H7 (cell line): ENCODE results near the gene GJA10. TPM values are rescaled to one million over a fixed set of nuclear protein-coding genes. Genes with fewer than 3 reads are reported as not detected.
A peak's percentile ranks its signal among the peaks of the same experiment; 100 is the strongest.
"Not testable (repeated sequence)": the region's sequence is repeated elsewhere in the genome, so short reads cannot be mapped to it uniquely, and the experiment has no call there.

ENCODE experiments used
- DNase-seq: peaks from one replicate; pipeline ENCODE4 v3.0.0; 2012
- H3K27me3 ChIP-seq: 2 replicates; pipeline ENCODE4 v1.6.0; 2011; ENCODE audit warnings: mild to moderate bottlenecking, low read length; ENCODE audit not compliant: control insufficient read depth, insufficient read depth
- H3K36me3 ChIP-seq: replicated peaks from 2 replicates; pipeline ENCODE4 v1.5.1; 2011; ENCODE audit warnings: low read length; ENCODE audit not compliant: control insufficient read depth, insufficient read depth
- H3K4me3 ChIP-seq: 2 replicates; pipeline ENCODE4 v1.5.1; 2011; ENCODE audit warnings: low read depth, mild to moderate bottlenecking, control low read depth, low read length, moderate library complexity; ENCODE audit not compliant: insufficient read depth
- total RNA-seq: library from RNA; depleted of rRNA; stranded (reverse); fragments of >200 nt; shearing (Covaris generic); gene quantifications from 2 replicates; pipeline ENCODE4 v1.2.3, GENCODE V29; 2014

Gene GJA10
- total RNA-seq, 1 experiment from 2014 or later = 0.28 TPM

GRCh38 chr6:89890845-89891528 is 3.3 kb upstream of the GJA10 start:
- H3K36me3 ChIP-seq, H3K4me3 ChIP-seq, H3K27me3 ChIP-seq, DNase-seq: not testable (repeated sequence)

GRCh38 chr6:89892577-89892976 is 1.7 kb upstream of the GJA10 start:
- H3K27me3 ChIP-seq, H3K36me3 ChIP-seq, H3K4me3 ChIP-seq, DNase-seq: not testable (repeated sequence)

- peaks cover 3% of the 10 kb centered on the region; the same call in 1 of the 2 replicates for H3K27me3 ChIP-seq
- H3K4me3 ChIP-seq = no peak overlapping the region
- peak; percentile 69 for DNase-seq
- no peaks in the 10 kb centered on the region for H3K36me3 ChIP-seq
Measured at GRCh38 chr6:89895276-89895874, 1.1 kb downstream of the GJA10 start.

GRCh38 chr6:89910001-89910901 is 16.0 kb downstream of the GJA10 start:
- H3K36me3 ChIP-seq, H3K4me3 ChIP-seq, DNase-seq, H3K27me3 ChIP-seq: not testable (repeated sequence)

- no peaks in the 10 kb centered on the region for H3K27me3 ChIP-seq
- H3K4me3 ChIP-seq = no peak overlapping the region
- DNase-seq = no peak
- no peaks in the 10 kb centered on the region for H3K36me3 ChIP-seq
Measured at GRCh38 chr6:89910902-89911240, 16.6 kb downstream of the GJA10 start.

- DNase-seq = no peak
- Histone ChIP-seq H3K27me3 (no peaks in the 10 kb centered on the region), H3K36me3 (no peaks in the 10 kb centered on the region), H3K4me3 (no peak overlapping the region)
Measured at GRCh38 chr6:89916136-89916920, 22.1 kb downstream of the GJA10 start.

- no peak for DNase-seq
- Histone ChIP-seq H3K36me3 (no peaks in the 10 kb centered on the region), H3K4me3 (no peak overlapping the region), H3K27me3 (no peaks in the 10 kb centered on the region)
Measured at GRCh38 chr6:89917216-89917615, 22.9 kb downstream of the GJA10 start.

- Histone ChIP-seq H3K27me3 (no peaks in the 10 kb centered on the region), H3K4me3 (no peak overlapping the region), H3K36me3 (no peaks in the 10 kb centered on the region)
- DNase-seq = no peak
Measured at GRCh38 chr6:89917801-89918366, 23.6 kb downstream of the GJA10 start.

- DNase-seq = no peak
Measured at GRCh38 chr6:89921197-89921596, 26.9 kb downstream of the GJA10 start.

GRCh38 chr6:89921691-89922090 is 27.4 kb downstream of the GJA10 start:
- no peak for DNase-seq
- no peak overlapping the region for H3K4me3 ChIP-seq
- H3K36me3 ChIP-seq = no peaks in the 10 kb centered on the region
- no peaks in the 10 kb centered on the region for H3K27me3 ChIP-seq

More at GRCh38 chr6:89921197-89921596, 26.9 kb downstream of the GJA10 start:
- Histone ChIP-seq H3K36me3 (no peaks in the 10 kb centered on the region), H3K4me3 (no peak overlapping the region), H3K27me3 (no peaks in the 10 kb centered on the region)

GRCh38 chr6:89924231-89924630 is 30.0 kb downstream of the GJA10 start:
- Histone ChIP-seq H3K27me3 (no peaks in the 10 kb centered on the region), H3K4me3 (no peak overlapping the region), H3K36me3 (no peaks in the 10 kb centered on the region)
- no peak for DNase-seq

- no peaks in the 10 kb centered on the region for H3K36me3 ChIP-seq
- DNase-seq = no peak
- no peaks in the 10 kb centered on the region for H3K27me3 ChIP-seq
- H3K4me3 ChIP-seq = no peak overlapping the region
Measured at GRCh38 chr6:89925826-89926225, 31.6 kb downstream of the GJA10 start.

GRCh38 chr6:89927264-89927663 is 33.0 kb downstream of the GJA10 start:
- Histone ChIP-seq H3K4me3 (no peak overlapping the region), H3K27me3 (no peaks in the 10 kb centered on the region), H3K36me3 (no peaks in the 10 kb centered on the region)
- DNase-seq = no peak
